NCI-H1105 (cell line): Measurements from ENCODE around the gene SGCG.

Experiments used
- DNase-seq: peaks from one replicate; lab custom pipeline; 2025; lab: John Stamatoyannopoulos, UW

SGCG gene

DNA sequence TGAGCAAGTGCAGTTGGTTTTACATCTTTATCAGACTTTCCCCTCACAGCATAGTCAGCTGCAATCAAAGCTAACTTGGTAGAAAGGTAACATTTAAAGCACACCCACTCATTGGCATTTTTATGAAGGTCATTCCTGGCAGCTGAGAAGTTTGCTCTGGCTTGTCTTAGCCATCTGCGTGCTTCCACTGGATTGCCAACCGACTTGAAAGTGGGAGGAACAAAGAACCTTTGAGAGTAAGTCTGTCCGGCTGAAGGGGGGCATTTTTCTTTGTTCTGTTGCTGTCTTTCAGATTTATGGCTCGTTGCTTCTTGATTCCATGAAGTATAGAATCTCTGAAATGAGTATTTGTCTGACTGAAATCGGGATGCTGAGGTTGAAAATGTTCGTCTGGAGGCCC, 149.6 kb downstream of the SGCG start:
- no peak for DNase-seq

DNA sequence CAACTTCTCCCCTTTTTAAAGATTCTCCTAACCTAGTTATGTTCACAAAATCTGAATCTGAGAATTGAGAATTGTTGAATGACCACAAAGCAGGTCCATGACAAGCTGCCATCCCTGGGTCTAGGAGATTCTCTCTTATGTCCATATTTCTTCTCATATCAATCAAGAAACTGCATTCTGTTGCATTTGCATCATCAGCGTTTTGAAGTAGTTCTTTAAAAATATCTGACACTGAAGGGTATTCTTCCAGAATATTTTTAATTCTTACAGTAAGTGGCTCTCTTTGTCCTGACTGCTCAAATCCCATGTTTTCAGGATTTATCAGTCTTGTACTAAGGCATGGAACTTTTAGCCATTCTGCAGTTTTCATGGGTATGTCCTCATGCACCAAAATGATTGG, 158.4 kb downstream of the SGCG start:
- no peak for DNase-seq

DNA sequence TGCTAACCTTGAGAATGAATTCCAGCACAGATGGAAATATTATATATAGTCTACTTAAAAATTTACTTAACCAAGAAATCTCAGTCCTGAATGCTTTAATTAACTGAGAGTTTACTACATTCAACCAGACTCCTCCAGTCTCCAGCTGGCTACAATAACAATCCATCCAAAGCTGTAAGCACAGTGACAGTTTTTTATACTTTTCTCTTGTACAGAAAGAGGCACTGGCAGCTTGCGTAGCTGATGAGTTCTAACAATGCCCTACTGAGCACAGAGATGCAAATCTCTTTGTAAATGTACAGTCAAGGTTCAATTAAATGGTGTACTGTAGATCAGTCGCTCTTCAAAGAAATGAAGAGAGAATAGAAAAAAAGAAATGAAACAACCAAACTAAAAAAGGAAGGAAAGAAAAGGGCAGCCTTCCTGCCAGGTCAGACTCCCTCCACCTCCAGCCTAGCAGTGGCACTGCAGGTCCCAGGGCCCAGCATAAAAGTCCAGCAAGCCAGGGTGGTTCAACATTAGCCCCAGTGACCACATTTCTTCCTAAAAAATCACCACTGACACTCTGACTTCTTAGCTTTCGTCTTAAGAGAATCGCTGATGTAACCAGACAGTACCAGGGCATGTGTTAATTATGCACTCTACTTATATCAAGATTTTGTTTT, 164.3 kb downstream of the SGCG start:
- DNase-seq: no peak

DNA sequence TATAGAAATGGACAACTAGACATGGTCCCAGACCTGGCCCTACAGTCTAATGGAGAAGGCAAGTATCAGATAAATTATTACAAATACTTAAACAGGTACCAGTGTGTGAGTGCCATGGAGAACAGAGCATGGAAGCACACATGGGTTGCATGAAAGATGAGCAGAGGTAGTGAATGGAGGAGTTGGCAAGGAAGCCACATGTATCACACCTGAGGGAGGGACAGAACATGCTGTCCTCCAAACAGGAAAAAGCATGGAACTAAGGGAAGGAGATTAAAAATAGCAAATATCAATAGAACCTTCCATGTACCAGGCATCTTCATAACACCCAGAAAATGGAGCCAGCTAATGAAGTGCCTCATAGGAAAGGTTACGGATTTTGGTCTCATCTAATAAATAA, 166.8 kb downstream of the SGCG start:
- no peak for DNase-seq

DNA sequence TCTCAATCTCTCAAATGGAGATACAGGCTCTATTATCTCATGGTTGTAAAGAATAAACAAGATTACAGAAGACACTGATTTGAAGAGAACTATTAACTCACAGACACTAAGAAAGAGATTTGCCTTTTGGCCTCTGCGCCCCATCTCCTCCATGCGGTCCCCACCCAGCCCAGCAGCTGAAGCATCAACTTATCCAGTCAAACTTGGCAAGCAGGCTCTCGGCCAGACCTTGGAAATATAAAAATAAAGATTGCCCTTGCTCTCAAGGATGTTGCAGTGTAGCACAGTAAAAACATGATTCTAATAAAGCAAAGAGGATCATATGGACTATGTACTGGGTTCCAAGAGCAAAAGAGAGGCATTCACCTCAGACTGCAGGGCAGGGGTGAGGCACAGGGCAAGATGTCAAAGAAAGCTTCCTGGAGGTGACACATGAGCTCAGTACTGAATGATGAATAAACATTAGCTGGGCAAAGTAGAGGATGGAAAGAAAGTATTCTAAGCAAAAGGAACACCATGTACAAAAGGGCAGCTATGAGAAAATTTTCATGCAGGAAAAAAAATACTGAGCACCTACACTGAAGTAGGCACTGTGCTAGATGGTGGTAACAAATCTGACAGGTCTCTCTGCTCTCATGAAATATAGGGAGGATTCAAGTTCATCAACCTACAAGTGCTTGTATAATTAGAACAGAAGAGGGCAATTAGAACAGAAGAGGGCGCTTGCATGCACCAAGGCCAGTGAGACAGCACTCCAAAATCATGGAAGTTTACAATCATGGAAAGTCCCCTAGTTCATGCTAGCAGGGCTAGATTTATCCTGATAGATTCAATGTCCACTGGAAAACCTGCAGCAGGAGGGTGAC, 167.7 kb downstream of the SGCG start:
- DNase-seq: no peak

DNA sequence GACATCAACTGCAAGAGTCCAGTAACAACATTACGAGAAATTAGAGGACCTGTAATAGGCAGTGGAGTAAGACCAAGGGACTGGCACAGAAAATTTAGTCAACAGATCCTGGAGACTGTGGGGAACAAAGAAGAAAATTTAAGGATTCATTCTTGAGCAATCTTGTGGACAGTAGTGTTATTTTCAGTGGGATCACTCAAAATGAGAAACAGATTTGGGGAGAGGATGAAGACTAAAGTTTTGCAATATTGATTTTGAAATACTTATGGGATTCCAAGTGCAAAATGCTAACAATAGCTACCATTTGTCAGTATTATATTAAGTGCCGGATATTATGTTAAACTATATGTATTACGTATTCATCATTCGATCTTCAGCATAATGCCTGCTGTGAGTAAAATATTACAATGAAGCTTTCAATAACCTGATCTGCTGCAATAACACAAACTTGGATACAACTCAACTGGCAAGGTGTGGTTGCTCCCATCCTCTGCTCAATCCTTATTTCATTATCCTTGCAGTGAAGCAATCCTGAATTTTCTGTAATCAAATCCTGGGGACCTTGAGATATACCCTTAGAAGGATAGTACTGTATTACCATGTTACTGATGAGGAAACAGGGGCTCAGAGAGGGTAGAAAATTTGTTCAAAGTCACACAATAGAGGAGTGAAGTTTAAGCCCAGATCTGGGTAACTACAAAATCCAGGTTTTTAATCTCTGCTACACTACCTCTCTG, 168.6 kb downstream of the SGCG start:
- DNase-seq: no peak

DNA sequence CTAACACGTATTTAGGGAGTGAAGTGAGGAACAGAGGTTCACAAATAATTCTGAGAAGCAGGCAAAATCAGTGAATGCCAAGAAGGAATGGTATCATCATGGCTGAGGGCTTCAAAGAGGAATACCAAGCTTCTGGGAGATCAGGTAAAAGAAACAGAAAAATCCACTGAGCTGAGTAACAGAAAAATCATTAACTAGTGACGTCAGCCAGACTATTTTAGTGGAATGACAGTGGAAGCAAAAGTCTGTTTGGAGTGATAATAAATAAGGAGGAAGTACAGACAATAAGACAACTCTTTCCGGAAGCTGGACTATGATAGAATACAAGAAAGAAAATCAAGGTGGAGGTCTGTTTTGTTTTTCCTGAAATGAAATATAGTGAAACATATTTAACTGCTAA, 169.2 kb downstream of the SGCG start:
- DNase-seq: no peak

DNA sequence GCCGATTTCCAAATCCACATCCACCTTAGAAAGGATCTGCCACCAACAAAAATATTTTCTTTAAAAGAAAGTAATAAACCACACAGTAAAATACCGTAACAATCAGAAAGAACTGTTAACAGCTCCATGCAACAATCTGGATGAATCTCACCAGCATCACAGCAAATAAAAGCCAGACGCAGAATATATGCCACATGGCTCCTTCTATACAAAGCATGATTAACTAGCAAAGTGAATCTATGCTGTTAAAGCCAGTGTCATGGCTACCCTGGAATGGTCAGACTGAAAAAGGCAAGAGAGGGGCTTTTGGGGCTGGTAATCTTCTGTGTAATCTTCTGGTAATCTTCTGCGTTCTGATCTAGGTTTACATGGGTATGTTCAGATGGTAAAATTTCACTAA, 171.4 kb downstream of the SGCG start:
- no peak for DNase-seq

DNA sequence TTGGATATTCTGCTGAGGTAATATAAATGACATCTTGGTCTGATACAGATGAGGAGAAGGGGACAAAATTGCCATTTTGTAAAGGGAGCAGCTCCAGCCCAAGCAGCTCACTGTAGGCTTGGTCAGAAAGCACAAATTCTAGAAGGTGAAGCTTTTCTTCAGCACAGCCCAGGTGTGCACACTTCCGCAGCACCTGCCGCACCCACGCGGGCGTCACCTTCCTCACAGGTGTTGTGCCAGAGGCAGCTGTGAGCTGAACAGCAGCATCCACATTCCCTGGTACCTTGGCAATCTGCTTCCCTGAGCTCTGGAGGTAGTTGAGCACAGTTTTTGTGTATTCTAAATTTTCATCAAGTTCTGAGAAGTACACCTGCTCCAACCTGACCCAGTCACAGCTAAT, 173.7 kb downstream of the SGCG start:
- DNase-seq: no peak

DNA sequence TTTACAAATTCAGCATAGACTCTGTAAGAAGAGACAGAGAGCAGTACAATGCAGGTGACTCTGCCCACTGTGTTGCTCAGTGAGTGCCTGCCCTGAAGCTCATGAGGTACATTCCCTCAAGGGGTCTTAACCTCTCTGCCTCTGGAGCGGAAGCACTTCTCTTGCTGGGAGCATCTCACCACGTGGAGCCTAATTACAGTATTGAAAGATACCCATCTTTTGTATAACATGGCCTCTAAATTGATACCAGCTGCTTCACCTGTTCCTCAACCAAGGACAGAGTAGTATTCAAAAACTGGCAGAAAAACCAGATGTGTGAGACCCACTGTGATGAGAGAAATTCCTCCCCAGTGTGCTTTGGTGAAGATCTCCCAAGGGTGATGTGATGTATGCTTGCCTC, 175.6 kb downstream of the SGCG start:
- no peak for DNase-seq

DNA sequence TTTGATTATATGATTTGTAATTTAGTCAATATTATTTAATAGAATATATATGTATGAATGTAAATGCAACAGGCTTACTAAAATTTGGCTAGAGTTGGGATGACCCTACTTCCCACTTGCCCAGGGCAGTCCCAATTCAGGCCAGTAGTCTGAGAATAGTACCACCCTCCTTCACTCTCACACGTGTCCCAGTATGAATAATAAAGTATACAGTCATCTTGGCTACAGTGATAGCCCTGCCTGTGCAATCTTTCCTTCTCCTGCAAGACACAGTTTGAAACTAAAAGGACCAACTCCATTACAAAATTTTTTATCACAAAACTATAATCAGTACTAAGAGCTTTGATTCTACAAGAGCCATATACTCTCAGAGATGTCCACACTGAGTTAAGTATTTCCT, 176.6 kb downstream of the SGCG start:
- no peak for DNase-seq

DNA sequence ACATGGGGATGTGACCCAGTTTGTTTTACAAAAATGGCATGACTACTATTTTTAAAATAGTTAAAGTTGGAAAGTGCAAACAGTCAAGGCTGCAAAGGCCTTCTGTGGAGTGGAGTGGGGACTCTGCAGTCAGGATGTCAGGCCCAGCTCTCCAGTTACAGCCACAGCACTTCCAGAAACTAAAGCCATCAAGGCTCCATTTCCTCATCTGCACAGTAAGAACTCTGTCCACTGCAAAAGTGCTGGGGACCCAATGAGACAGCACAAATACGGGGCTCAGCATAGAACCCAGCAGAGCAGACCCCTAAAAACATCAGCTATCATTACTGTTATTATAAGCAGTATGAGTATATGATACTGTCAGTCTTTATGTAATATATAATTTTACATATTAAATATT, 179.1 kb downstream of the SGCG start:
- no peak for DNase-seq

DNA sequence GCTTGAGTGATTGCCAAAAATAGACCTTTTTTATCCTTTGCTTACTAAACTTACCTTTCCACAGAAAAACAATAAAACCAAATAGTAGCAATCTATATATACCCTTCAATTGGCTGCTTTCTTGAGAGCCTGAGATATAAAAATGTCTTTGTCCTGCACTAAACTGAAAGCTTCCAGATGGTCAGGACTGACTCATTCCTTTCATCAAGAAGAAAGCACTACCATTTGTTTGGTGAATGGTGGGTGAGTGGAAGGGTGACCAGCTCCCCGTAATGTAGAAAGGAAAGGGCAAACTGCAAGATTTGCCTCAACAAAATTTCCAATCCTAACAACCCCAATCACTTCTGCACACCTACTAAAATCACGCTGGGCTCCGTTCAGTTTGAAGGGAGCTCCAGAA, 184.9 kb downstream of the SGCG start:
- DNase-seq: no peak

DNA sequence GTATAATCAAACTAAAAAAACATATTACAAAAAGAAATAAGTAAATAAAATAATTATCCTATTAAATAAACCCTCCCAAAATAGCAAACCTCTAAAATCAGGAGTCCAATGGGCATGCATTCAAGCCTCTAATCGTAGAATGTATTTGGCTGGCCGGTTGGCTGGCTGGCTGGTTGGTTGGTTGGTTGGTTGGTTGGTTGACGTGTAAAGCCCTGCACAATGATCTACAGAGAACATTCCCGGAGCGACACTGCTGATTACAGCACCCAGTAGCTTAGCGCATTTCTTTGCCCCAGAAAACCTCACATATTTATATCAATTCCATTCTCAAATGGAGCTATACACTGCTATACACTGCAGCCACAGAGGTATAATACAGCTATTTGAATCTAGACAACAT, 187.1 kb downstream of the SGCG start:
- no peak for DNase-seq

DNA sequence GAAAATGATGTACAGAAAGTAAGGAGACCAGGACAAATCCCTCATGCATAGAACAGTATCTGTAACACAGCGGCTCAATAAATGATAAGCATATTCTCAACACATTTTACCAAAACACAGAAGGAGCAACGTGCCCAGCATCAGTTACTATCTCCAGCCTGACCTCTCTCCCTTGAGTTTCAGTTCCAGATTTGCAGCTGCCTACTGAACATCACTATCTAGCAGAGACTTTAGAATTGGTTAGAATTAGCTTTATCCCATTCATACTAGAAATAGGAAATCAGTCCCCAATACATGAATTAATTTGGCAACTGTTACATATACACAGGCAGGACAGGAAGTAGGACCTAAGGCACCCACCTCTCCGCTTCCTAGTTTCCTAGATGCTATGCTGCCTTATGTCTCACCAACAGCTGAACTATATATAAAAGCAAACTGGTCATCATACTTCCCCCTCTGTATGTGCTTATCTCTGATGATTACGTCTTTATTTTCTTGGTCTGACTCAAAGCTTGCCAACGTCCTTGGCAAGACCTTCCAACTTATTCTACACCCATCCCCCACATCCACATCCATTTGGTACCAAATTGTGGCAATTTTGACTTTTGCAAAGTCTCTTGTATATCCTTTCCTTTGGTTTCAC, 191.6 kb downstream of the SGCG start:
- no peak for DNase-seq
